CD4-positive, alpha-beta memory T cell (primary cell): ENCODE measurements around the gene SNX9. TPM values are rescaled to one million over a fixed set of nuclear protein-coding genes. Genes with fewer than 3 reads are reported as not detected.
A peak's percentile ranks its signal among the peaks of the same experiment; 100 is the strongest.

ENCODE experiments used
- CTCF ChIA-PET: fragments of 350-600 bp; sonication (Branson Sonifier 250); formaldehyde crosslinking; loops from one replicate; lab custom pipeline; 2021; ENCODE audit warnings: inconsistent platforms; ENCODE audit not compliant: partially characterized antibody; lab: Charles Lee
- POLR2A ChIA-PET: fragments of 350-600 bp; sonication (Branson Sonifier 250); formaldehyde crosslinking; loops from one replicate; lab custom pipeline; 2021; ENCODE audit not compliant: partially characterized antibody; lab: Charles Lee
- DNase-seq, 5 donors: peaks; one replicate each; pipeline versions ENCODE4 v3.0.0 to v3.0.0-alpha.2; 2020 to 2022; ENCODE audit warnings: mixed read lengths in 1 of 5
- H3K27ac ChIP-seq: one replicate; pipeline ENCODE4 v1.7.0; 2013; ENCODE audit warnings: low read depth, low read length
- H3K27me3 ChIP-seq: 2 replicates; pipeline ENCODE4 v1.7.0; 2013; ENCODE audit warnings: mild to moderate bottlenecking, low read length, moderate library complexity; ENCODE audit not compliant: insufficient read depth
- H3K36me3 ChIP-seq: 2 replicates; pipeline ENCODE4 v1.7.0; 2013; ENCODE audit warnings: mild to moderate bottlenecking, low read length, moderate library complexity; ENCODE audit not compliant: insufficient read depth
- H3K4me1 ChIP-seq: 2 replicates; pipeline ENCODE4 v1.7.0; 2013; ENCODE audit warnings: mild to moderate bottlenecking, low read length, moderate library complexity; ENCODE audit not compliant: insufficient read depth
- H3K4me3 ChIP-seq, 2 donors: one replicate each; pipeline ENCODE4 v1.7.0; 2013; ENCODE audit warnings: low read length in 2 of 2, mild to moderate bottlenecking in 1 of 2
- H3K9me3 ChIP-seq, 2 donors: one replicate each; pipeline ENCODE4 v1.7.0; 2013; ENCODE audit warnings: low read length in 2 of 2, control low read depth in 1 of 2; ENCODE audit not compliant: control insufficient read depth in 1 of 2
- H3K27ac Mint-ChIP-seq, 7 donors: one replicate each; pipeline ENCODE4 v1.8.0; 2020 to 2021; ENCODE audit warnings: mixed read lengths in 7 of 7, mild to moderate bottlenecking in 6 of 7, inconsistent platforms in 3 of 7, moderate library complexity in 3 of 7
- H3K27me3 Mint-ChIP-seq, 2 donors: one replicate each; pipeline ENCODE4 v1.8.0; 2020 to 2021; ENCODE audit warnings: mixed read lengths in 2 of 2
- H3K36me3 Mint-ChIP-seq, 2 donors: one replicate each; pipeline ENCODE4 v1.8.0; 2020 to 2021; ENCODE audit warnings: mixed read lengths in 2 of 2, inconsistent platforms in 1 of 2, mild to moderate bottlenecking in 1 of 2
- H3K4me1 Mint-ChIP-seq, 4 donors: one replicate each; pipeline ENCODE4 v1.8.0; 2020 to 2021; ENCODE audit warnings: mixed read lengths in 4 of 4, mild to moderate bottlenecking in 1 of 4
- H3K4me3 Mint-ChIP-seq, 8 donors: one replicate each; pipeline ENCODE4 v1.8.0; 2020 to 2021; ENCODE audit warnings: mixed read lengths in 8 of 8, mild to moderate bottlenecking in 7 of 8, moderate library complexity in 6 of 8, inconsistent platforms in 3 of 8
- H3K9me3 Mint-ChIP-seq, 8 donors: one replicate each; pipeline ENCODE4 v1.8.0; 2020 to 2021; ENCODE audit warnings: mixed read lengths in 8 of 8, mild to moderate bottlenecking in 5 of 8, inconsistent platforms in 3 of 8, moderate library complexity in 1 of 8
- intact Hi-C: fragments of 100-400 bp; cut with micrococcal nuclease; formaldehyde crosslinking; loops from one replicate; pipeline ENCODE4 v1.15.1; 2023
- polyA plus RNA-seq, 2 donors: library from polyadenylated mRNA; unstranded; fragments of 300-500 nt; fragmentation: Illumina TruSeq; gene quantifications; one replicate each; pipeline ENCODE4 v1.2.3, GENCODE V29; 2021
- total RNA-seq, 2 experiments: library from RNA; stranded (reverse); gene quantifications; one replicate each; pipeline ENCODE4 v1.2.3, GENCODE V29; 2021

SNX9 gene
- total and polyA plus RNA-seq, 4 experiments from 2014 or later = 12.9 to 21.9 (median 20.5) TPM

GRCh38 chr6:157909282-157909664 is 86.2 kb downstream of the SNX9 start:
- Histone ChIP-seq H3K4me1 (no peaks in the 10 kb centered on the region), H3K36me3 (peaks cover 26% of the 10 kb centered on the region), H3K27me3 (no peaks in the 10 kb centered on the region), H3K27ac (no peak overlapping the region), H3K4me3 (no peak overlapping the region), H3K9me3 (no peaks in the 10 kb centered on the region)
- Mint-ChIP-seq H3K36me3 (peaks cover 62 to 66% of the 10 kb centered on the region in 2 donors), H3K4me3 (no peak overlapping the region), H3K9me3 (no peaks in the 10 kb centered on the region), H3K4me1 (peaks cover 0 to 4% (median 0%) of the 10 kb centered on the region in 4 donors), H3K27me3 (no peaks in the 10 kb centered on the region), H3K27ac (peak overlapping the region in 2 of 7 donors; percentile 41 to 63)
- intact Hi-C loops = no loop called here
- ChIA-PET CTCF (interaction anchor here (1.1 to 1.4 kb wide), 2 partner anchors 153 to 163 kb away, joined by 3 to 4 read pairs; no protein-coding TSS in a partner anchor), POLR2A (no interaction called here)
- DNase-seq = no peak

GRCh38 chr6:157911278-157911677 is 88.2 kb downstream of the SNX9 start:
- Histone ChIP-seq H3K36me3 (peaks cover 20% of the 10 kb centered on the region), H3K27ac (no peak overlapping the region), H3K4me1 (no peaks in the 10 kb centered on the region), H3K4me3 (no peak overlapping the region), H3K27me3 (no peaks in the 10 kb centered on the region), H3K9me3 (no peaks in the 10 kb centered on the region)
- Mint-ChIP-seq H3K4me1 (peaks cover 0 to 4% (median 0%) of the 10 kb centered on the region in 4 donors), H3K36me3 (peaks cover 63 to 64% of the 10 kb centered on the region in 2 donors), H3K9me3 (no peaks in the 10 kb centered on the region), H3K27ac (peak overlapping the region in 4 of 7 donors; percentile 41 to 81 (median 68)), H3K4me3 (no peak overlapping the region), H3K27me3 (no peaks in the 10 kb centered on the region)
- intact Hi-C loops = no loop called here
- POLR2A ChIA-PET = no interaction called here
- CTCF ChIA-PET = no interaction called here
- no peak for DNase-seq

GRCh38 chr6:157911786-157912185 is 88.7 kb downstream of the SNX9 start:
- H3K36me3 Mint-ChIP-seq = peaks cover 63 to 64% of the 10 kb centered on the region in 2 donors

GRCh38 chr6:157912326-157912725 is 89.3 kb downstream of the SNX9 start:
- CTCF ChIA-PET = no interaction called here
- intact Hi-C loops = no loop called here
- no peak for DNase-seq
- POLR2A ChIA-PET = no interaction called here
- H3K36me3 ChIP-seq = peaks cover 20% of the 10 kb centered on the region
- Mint-ChIP-seq H3K27ac (peak overlapping the region in 4 of 7 donors; percentile 35 to 62 (median 52)), H3K4me1 (peaks cover 0 to 4% (median 0%) of the 10 kb centered on the region in 4 donors), H3K27me3 (no peaks in the 10 kb centered on the region), H3K4me3 (no peak overlapping the region), H3K36me3 (peaks cover 63 to 65% of the 10 kb centered on the region in 2 donors), H3K9me3 (no peaks in the 10 kb centered on the region)
- H3K4me3 ChIP-seq = no peak overlapping the region
- H3K9me3 ChIP-seq = no peaks in the 10 kb centered on the region
- H3K27me3 ChIP-seq = no peaks in the 10 kb centered on the region
- H3K27ac ChIP-seq = no peak overlapping the region
- H3K4me1 ChIP-seq = no peaks in the 10 kb centered on the region

More at GRCh38 chr6:157911786-157912185, 88.7 kb downstream of the SNX9 start:
- no peaks in the 10 kb centered on the region for H3K9me3 ChIP-seq
- Mint-ChIP-seq H3K27ac (peak overlapping the region in 1 of 7 donors; percentile 58), H3K27me3 (no peaks in the 10 kb centered on the region), H3K9me3 (no peaks in the 10 kb centered on the region), H3K4me1 (peaks cover 0 to 4% (median 0%) of the 10 kb centered on the region in 4 donors), H3K4me3 (no peak overlapping the region)
- ChIA-PET POLR2A (no interaction called here), CTCF (no interaction called here)
- no peak overlapping the region for H3K4me3 ChIP-seq
- H3K36me3 ChIP-seq = peaks cover 20% of the 10 kb centered on the region
- intact Hi-C loops = no loop called here
- DNase-seq = no peak
- no peak overlapping the region for H3K27ac ChIP-seq
- H3K27me3 ChIP-seq = no peaks in the 10 kb centered on the region
- H3K4me1 ChIP-seq = no peaks in the 10 kb centered on the region

GRCh38 chr6:157921685-157922367 is 98.8 kb downstream of the SNX9 start:
- ChIA-PET POLR2A (no interaction called here), CTCF (no interaction called here)
- H3K27ac Mint-ChIP-seq = no peak overlapping the region
- Histone ChIP-seq H3K4me1 (no peaks in the 10 kb centered on the region), H3K9me3 (no peaks in the 10 kb centered on the region), H3K36me3 (peaks cover 10% of the 10 kb centered on the region), H3K4me3 (no peak overlapping the region), H3K27me3 (no peaks in the 10 kb centered on the region), H3K27ac (no peak overlapping the region)
- peaks cover 64 to 80% of the 10 kb centered on the region in 2 donors for H3K36me3 Mint-ChIP-seq
- peaks cover 0 to 4% (median 2%) of the 10 kb centered on the region in 8 donors for H3K9me3 Mint-ChIP-seq
- H3K4me3 Mint-ChIP-seq = no peak overlapping the region
- peaks cover 0 to 6% (median under 1%) of the 10 kb centered on the region in 4 donors for H3K4me1 Mint-ChIP-seq
- H3K27me3 Mint-ChIP-seq = no peaks in the 10 kb centered on the region
- no peak for DNase-seq
- intact Hi-C loops = no loop called here

- POLR2A ChIA-PET = no interaction called here
- Mint-ChIP-seq H3K27ac (peak overlapping the region in 4 of 7 donors; percentile 20 to 81 (median 64)), H3K27me3 (no peaks in the 10 kb centered on the region), H3K4me1 (no peaks in the 10 kb centered on the region), H3K36me3 (peaks cover 67 to 86% of the 10 kb centered on the region in 2 donors), H3K4me3 (no peak overlapping the region), H3K9me3 (no peaks in the 10 kb centered on the region)
- Histone ChIP-seq H3K27ac (no peak overlapping the region), H3K4me3 (no peak overlapping the region), H3K9me3 (no peaks in the 10 kb centered on the region), H3K36me3 (peaks cover 10% of the 10 kb centered on the region), H3K4me1 (no peaks in the 10 kb centered on the region), H3K27me3 (no peaks in the 10 kb centered on the region)
- DNase-seq = no peak
- intact Hi-C loops = no loop called here
- CTCF ChIA-PET = no interaction called here
Observed at GRCh38 chr6:157925771-157926170, 102.7 kb downstream of the SNX9 start.

- H3K36me3 Mint-ChIP-seq = peaks cover 63 to 87% of the 10 kb centered on the region in 2 donors
- Histone ChIP-seq H3K4me1 (no peaks in the 10 kb centered on the region), H3K27me3 (no peaks in the 10 kb centered on the region), H3K4me3 (no peak overlapping the region), H3K36me3 (peaks cover 7% of the 10 kb centered on the region), H3K9me3 (no peaks in the 10 kb centered on the region), H3K27ac (no peak overlapping the region)
- ChIA-PET POLR2A (no interaction called here), CTCF (interaction anchor here (1.3 to 1.4 kb wide), 2 partner anchors 10 to 170 kb away, joined by 3 read pairs; no protein-coding TSS in a partner anchor)
- intact Hi-C loops = no loop called here
- no peaks in the 10 kb centered on the region for H3K4me1 Mint-ChIP-seq
- H3K4me3 Mint-ChIP-seq = no peak overlapping the region
- no peaks in the 10 kb centered on the region for H3K27me3 Mint-ChIP-seq
- no peak for DNase-seq
- peak overlapping the region in 1 of 7 donors; percentile 57 for H3K27ac Mint-ChIP-seq
- H3K9me3 Mint-ChIP-seq = no peaks in the 10 kb centered on the region
Observed at GRCh38 chr6:157927011-157927410, 104.0 kb downstream of the SNX9 start.
